GM18507 (cell line): ENCODE data around the gene SIGLEC11.
"Not testable (repeated sequence)": the region's sequence is repeated elsewhere in the genome, so short reads cannot be mapped to it uniquely, and the experiment has no call there.

Experiments used
- DNase-seq: peaks from one replicate; pipeline ENCODE4 v3.0.0; 2011; ENCODE audit warnings: low read depth; ENCODE audit not compliant: insufficient read length; ENCODE audit errors: extremely low spot score
- FAIRE-seq: peaks from 2 replicates; lab custom pipeline; 2011; peaks lifted over from hg19 to GRCh38; lab: Jason Lieb, UNC

Gene SIGLEC11

GRCh38 chr19:49984491-49984890 is 23.5 kb upstream of the SIGLEC11 start:
- no peak for DNase-seq
- no peak for FAIRE-seq

- DNase-seq (no peak), FAIRE-seq (peak; percentile 71)
Measured at GRCh38 chr19:49983645-49984229, 22.8 kb upstream of the SIGLEC11 start.

- DNase-seq (no peak), FAIRE-seq (no peak)
Measured at GRCh38 chr19:49981603-49982593, 20.9 kb upstream of the SIGLEC11 start.

- FAIRE-seq (no peak), DNase-seq (no peak)
Measured at GRCh38 chr19:49978324-49978723, 17.4 kb upstream of the SIGLEC11 start.

- no peak for DNase-seq
- no peak for FAIRE-seq
Measured at GRCh38 chr19:49977881-49978280, 16.9 kb upstream of the SIGLEC11 start.

- DNase-seq, result no peak
- FAIRE-seq, result no peak
Measured at GRCh38 chr19:49977076-49977475, 16.1 kb upstream of the SIGLEC11 start.

GRCh38 chr19:49976496-49976895 is 15.5 kb upstream of the SIGLEC11 start:
- FAIRE-seq, result no peak
- DNase-seq, result no peak

- DNase-seq, result no peak
- FAIRE-seq, result no peak
Measured at GRCh38 chr19:49975051-49975450, 14.1 kb upstream of the SIGLEC11 start.

- DNase-seq (no peak), FAIRE-seq (no peak)
Measured at GRCh38 chr19:49973987-49974386, 13.0 kb upstream of the SIGLEC11 start.

GRCh38 chr19:49972841-49973240 is 11.9 kb upstream of the SIGLEC11 start:
- no peak for FAIRE-seq

GRCh38 chr19:49971991-49972411 is 11.0 kb upstream of the SIGLEC11 start:
- FAIRE-seq (no peak), DNase-seq (no peak)

More at GRCh38 chr19:49972841-49973240, 11.9 kb upstream of the SIGLEC11 start:
- no peak for DNase-seq

GRCh38 chr19:49969355-49969754 is 8.4 kb upstream of the SIGLEC11 start:
- DNase-seq, FAIRE-seq: not testable (repeated sequence)

GRCh38 chr19:49968279-49968922 is 7.4 kb upstream of the SIGLEC11 start:
- DNase-seq, result no peak
- FAIRE-seq, result no peak

GRCh38 chr19:49959892-49960291 is 1.1 kb downstream of the SIGLEC11 start:
- DNase-seq, FAIRE-seq: not testable (repeated sequence)

- DNase-seq, FAIRE-seq: not testable (repeated sequence)
Measured at GRCh38 chr19:49958596-49958995, 2.4 kb downstream of the SIGLEC11 start.

GRCh38 chr19:49958144-49958543 is 2.8 kb downstream of the SIGLEC11 start:
- FAIRE-seq, result not testable (repeated sequence)

GRCh38 chr19:49957262-49957915 is 3.6 kb downstream of the SIGLEC11 start:
- FAIRE-seq, result no peak

More at GRCh38 chr19:49958144-49958543, 2.8 kb downstream of the SIGLEC11 start:
- DNase-seq, result not testable (repeated sequence)

GRCh38 chr19:49956115-49956495 is 4.9 kb downstream of the SIGLEC11 start:
- no peak for FAIRE-seq
- no peak for DNase-seq

More at GRCh38 chr19:49957262-49957915, 3.6 kb downstream of the SIGLEC11 start:
- no peak for DNase-seq

- DNase-seq, result no peak
- FAIRE-seq, result no peak
Measured at GRCh38 chr19:49954933-49955332, 6.0 kb downstream of the SIGLEC11 start.
